Gastrocnemius medialis (tissue), 4 donors: ENCODE measurements around the gene RHOT2. TPM values are rescaled to one million over a fixed set of nuclear protein-coding genes. Genes with fewer than 3 reads are reported as not detected.

ENCODE experiments used
- ATAC-seq, 2 donors: fragments of 150-250 bp; one replicate each; pipeline ENCODE4 v1.9.1; 2016
- DNase-seq, 2 donors: peaks; one replicate each; pipeline ENCODE4 v3.0.0-alpha.2; 2019
- H3K27ac ChIP-seq, 4 donors: fragments of 200-600 bp; sonication (generic); 1 replicate in 1 of 4; 2 replicates in 3 of 4; pipeline ENCODE4 v1.5.1; 2016 to 2018; ENCODE audit warnings: mild to moderate bottlenecking in 2 of 4, moderate library complexity in 1 of 4
- H3K27me3 ChIP-seq, 3 donors: fragments of 200-600 bp; sonication (generic) in 2 of 3; 1 replicate in 1 of 3; 2 replicates in 2 of 3; pipeline versions ENCODE4 v1.5.1 to v1.6.0; 2016 to 2019; ENCODE audit warnings: mild to moderate bottlenecking in 1 of 3, moderate library complexity in 1 of 3
- H3K36me3 ChIP-seq, 2 donors: fragments of 200-600 bp; sonication (generic) in 1 of 2; one replicate each; pipeline ENCODE4 v1.5.1; 2017 to 2018
- H3K4me1 ChIP-seq, 2 donors: fragments of 200-600 bp; sonication (generic) in 1 of 2; one replicate each; pipeline ENCODE4 v1.5.1; 2016 to 2017; ENCODE audit warnings: mild to moderate bottlenecking in 2 of 2
- H3K4me3 ChIP-seq, 4 donors: fragments of 200-600 bp; sonication (generic) in 3 of 4; 1 replicate in 1 of 4; 2 replicates in 3 of 4; pipeline ENCODE4 v1.5.1; 2016 to 2019; ENCODE audit warnings: mild to moderate bottlenecking in 2 of 4
- H3K9me3 ChIP-seq, 3 donors: fragments of 200-600 bp; sonication (generic) in 2 of 3; 1 replicate in 1 of 3; 2 replicates in 2 of 3; pipeline ENCODE4 v1.5.1; 2016 to 2019
- POLR2A ChIP-seq, 2 donors: fragments of 450-650 bp; IDR thresholded peaks; one replicate each; pipeline ENCODE4 v1.6.1; 2017; ENCODE audit warnings: antibody characterized with exemption in 2 of 2, mild to moderate bottlenecking in 2 of 2, moderate library complexity in 2 of 2
- in situ Hi-C, 4 donors: fragments of 200-750 bp; cut with MboI; loops; one replicate each; pipeline versions ENCODE4 v1.15.0 to v1.8.0; 2017; ENCODE audit warnings: low sequenced_read_pairs in 4 of 4
- intact Hi-C: fragments of 100-400 bp; cut with DNase I; formaldehyde crosslinking; loops from one replicate; pipeline ENCODE4 v1.15.1; 2023; ENCODE audit warnings: low total_unique reads
- total RNA-seq, 4 donors: library from RNA; depleted of rRNA; stranded (reverse); fragments of >200 nt; gene quantifications; one replicate each; pipeline versions ENCODE4 v1.1.0 to v1.2.3, GENCODE V29; 2016
- TF ChIP-seq, protein P1 (sequence below), 5 experiments: fragments of 450-650 bp in 3 of 5; fragments of 200-600 bp in 2 of 5; sonication (generic) in 2 of 5; IDR thresholded peaks in 4 of 5; conservative IDR thresholded peaks in 1 of 5; 1 replicate in 4 of 5; 2 replicates in 1 of 5; pipeline ENCODE4 v1.5.1; 2016 to 2019; ENCODE audit warnings: antibody characterized with exemption in 5 of 5, mild to moderate bottlenecking in 3 of 5, moderate library complexity in 3 of 5

Gene RHOT2
- total RNA-seq, 4 donors from 2014 or later = 20.9 to 41.6 (median 27.3) TPM

DNA sequence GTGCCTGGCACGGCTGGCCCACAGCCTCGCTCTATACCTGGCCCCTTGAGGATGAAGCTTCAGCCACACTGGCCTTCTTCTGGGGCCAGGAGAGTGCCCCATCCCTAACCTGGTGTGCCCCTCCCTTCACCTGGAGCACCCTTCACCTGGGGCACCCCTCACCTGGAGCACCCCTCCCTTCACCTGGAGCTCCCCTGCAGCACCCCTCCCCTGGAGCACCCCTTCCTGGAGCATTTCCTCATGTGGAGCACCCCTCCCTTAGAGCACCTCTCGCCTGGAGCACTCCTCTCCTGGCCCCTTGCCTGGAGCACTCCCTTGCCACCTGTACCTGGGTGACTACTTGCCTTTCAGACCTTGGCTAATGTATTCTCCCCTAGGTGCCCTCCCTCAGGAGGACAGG is 40.1 kb downstream of the RHOT2 start:
- Histone ChIP-seq H3K4me1 (peaks cover 0 to 4% of the 10 kb centered on the region in 2 donors), H3K27ac (no peak overlapping the region), H3K36me3 (no peaks in the 10 kb centered on the region), H3K4me3 (no peak overlapping the region), H3K9me3 (no peaks in the 10 kb centered on the region), H3K27me3 (peaks cover 69 to 74% (median 73%) of the 10 kb centered on the region in 3 donors)
- no peak for ATAC-seq
- in situ Hi-C loops = no loop called here
- intact Hi-C loops = no loop called here
- no peak for DNase-seq
- TF ChIP-seq POLR2A (IDR thresholded peaks at IDR 0.05) = no peak
- TF ChIP-seq, protein P1, sequence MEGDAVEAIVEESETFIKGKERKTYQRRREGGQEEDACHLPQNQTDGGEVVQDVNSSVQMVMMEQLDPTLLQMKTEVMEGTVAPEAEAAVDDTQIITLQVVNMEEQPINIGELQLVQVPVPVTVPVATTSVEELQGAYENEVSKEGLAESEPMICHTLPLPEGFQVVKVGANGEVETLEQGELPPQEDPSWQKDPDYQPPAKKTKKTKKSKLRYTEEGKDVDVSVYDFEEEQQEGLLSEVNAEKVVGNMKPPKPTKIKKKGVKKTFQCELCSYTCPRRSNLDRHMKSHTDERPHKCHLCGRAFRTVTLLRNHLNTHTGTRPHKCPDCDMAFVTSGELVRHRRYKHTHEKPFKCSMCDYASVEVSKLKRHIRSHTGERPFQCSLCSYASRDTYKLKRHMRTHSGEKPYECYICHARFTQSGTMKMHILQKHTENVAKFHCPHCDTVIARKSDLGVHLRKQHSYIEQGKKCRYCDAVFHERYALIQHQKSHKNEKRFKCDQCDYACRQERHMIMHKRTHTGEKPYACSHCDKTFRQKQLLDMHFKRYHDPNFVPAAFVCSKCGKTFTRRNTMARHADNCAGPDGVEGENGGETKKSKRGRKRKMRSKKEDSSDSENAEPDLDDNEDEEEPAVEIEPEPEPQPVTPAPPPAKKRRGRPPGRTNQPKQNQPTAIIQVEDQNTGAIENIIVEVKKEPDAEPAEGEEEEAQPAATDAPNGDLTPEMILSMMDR (IDR thresholded peaks at IDR 0.05 in 4 of 5, conservative IDR thresholded peaks at IDR 0.05 in 1 of 5) = no peak

DNA sequence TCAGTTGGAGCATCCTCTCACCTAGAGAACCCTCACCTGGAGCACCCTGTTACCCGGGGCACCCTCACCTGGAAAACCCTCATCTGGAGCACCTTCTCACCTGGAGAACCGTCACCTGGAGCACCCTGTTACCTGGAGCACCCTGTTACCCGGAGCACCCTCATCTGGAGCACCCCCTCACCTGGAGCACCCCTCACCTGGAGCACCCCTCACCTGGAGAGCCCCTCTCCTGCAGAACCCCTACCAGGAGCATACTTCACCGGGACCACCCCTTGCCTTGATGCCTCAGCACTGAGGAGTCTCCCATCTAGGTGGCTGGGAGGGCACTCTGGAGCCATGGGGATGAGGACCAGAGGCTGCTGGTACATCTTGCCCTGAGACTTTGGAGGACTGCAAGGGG is 41.0 kb downstream of the RHOT2 start:
- TF ChIP-seq, protein P1 (IDR thresholded peaks at IDR 0.05 in 4 of 5, conservative IDR thresholded peaks at IDR 0.05 in 1 of 5) = no peak
- TF ChIP-seq POLR2A (IDR thresholded peaks at IDR 0.05) = no peak
- Histone ChIP-seq H3K27me3 (peaks cover 59 to 65% (median 63%) of the 10 kb centered on the region in 3 donors), H3K4me3 (no peak overlapping the region), H3K27ac (no peak overlapping the region), H3K4me1 (peaks cover 0 to 4% of the 10 kb centered on the region in 2 donors), H3K36me3 (no peaks in the 10 kb centered on the region), H3K9me3 (no peaks in the 10 kb centered on the region)
- intact Hi-C loops = no loop called here
- in situ Hi-C loops = no loop called here
- ATAC-seq = no peak
- no peak for DNase-seq

DNA sequence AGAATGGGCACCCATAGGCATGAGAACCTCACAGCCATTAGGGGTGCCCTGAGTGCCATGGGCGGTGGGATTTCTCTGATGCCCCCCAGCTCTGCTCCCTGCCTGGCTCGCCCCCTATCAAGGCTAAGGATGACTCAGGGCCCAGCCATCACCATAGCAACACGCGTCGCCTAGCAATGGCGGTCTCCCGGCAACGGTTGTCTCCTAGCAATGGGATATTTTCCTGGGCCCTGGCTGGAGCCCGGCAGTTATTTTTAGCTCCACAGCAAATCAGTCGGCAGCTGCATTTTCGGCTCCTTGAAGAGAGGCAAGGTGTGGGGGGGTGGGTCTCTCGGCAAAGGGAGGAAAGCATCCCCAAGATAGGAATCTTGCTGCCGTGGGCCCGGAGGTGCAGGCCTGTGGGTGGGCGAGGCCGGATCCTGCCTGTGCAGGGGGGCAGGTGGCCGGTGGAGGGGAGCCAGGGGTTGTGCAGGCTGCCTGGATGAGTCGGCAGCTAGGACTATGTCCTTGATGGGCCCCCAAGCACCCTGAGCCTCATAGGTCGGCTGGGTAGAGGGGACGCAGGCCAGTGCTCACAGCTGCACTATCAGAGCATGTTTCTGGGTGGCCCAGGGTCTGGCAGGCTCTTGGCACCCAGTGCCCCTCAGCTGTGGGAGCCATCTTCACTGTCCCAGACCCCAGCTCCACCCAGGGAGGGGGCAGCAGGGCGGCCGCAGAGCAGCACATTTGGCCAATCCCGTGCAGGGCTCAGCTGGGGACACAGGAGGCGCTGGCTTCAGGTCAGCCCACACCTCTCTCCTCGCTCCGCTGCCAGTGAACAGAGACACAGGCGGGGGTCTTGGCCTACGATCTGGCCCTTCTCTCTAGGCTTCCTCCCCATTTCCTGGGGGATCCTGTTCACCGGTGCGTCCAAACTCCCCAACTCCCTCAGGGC is 41.9 kb downstream of the RHOT2 start:
- no peak for ATAC-seq
- no peak for TF ChIP-seq POLR2A (IDR thresholded peaks at IDR 0.05)
- TF ChIP-seq, protein P1 (IDR thresholded peaks at IDR 0.05 in 4 of 5, conservative IDR thresholded peaks at IDR 0.05 in 1 of 5) = no peak
- no peak for DNase-seq
- H3K4me1 ChIP-seq = peaks cover 3 to 7% of the 10 kb centered on the region in 2 donors
- peaks cover 52 to 56% (median 55%) of the 10 kb centered on the region in 3 donors for H3K27me3 ChIP-seq
- H3K36me3 ChIP-seq = no peaks in the 10 kb centered on the region
- no peak overlapping the region for H3K27ac ChIP-seq
- intact Hi-C loops = no loop called here
- no peak overlapping the region for H3K4me3 ChIP-seq
- H3K9me3 ChIP-seq = no peaks in the 10 kb centered on the region
- in situ Hi-C loops = no loop called here

DNA sequence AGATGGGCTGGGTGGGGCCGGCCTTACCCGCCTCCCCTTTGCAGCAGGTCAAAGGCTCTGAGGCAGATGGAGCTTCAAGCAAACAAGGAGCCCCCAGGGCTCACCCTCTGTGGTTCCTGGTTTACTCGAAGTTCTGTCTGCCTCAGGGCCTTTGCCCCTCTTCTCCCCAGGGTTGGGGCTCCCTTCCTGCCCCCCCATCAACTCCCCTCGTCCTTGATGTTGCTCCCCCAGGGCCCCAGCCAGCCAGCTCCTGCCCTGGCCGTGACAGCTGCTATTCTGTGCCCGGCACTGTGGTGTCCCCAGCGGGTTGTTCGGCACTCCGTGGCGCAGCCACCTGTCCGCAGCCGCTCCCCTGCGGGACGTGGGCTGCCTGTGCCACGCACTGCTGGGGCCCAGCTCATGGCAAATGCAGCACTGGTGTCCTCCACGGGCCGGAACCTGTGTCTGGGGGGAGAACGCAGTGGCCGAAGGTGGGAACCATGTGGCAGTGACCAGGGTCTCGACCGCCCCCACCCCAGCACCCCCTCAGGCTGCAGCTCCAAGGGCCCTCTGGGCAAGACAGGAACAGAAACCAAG is 42.7 kb downstream of the RHOT2 start:
- DNase-seq (no peak), ATAC-seq (no peak)
- no peak overlapping the region for H3K27ac ChIP-seq
- H3K4me3 ChIP-seq = no peak overlapping the region
- H3K27me3 ChIP-seq = peaks cover 49 to 53% (median 51%) of the 10 kb centered on the region in 3 donors
- TF ChIP-seq, protein P1 (IDR thresholded peaks at IDR 0.05 in 4 of 5, conservative IDR thresholded peaks at IDR 0.05 in 1 of 5) = no peak
- TF ChIP-seq POLR2A (IDR thresholded peaks at IDR 0.05) = no peak
- H3K4me1 ChIP-seq = peaks cover 3 to 7% of the 10 kb centered on the region in 2 donors
- H3K9me3 ChIP-seq = no peaks in the 10 kb centered on the region
- no peaks in the 10 kb centered on the region for H3K36me3 ChIP-seq
- in situ Hi-C loops = no loop called here
- intact Hi-C loops = loop anchor here (1.0 kb wide), 2 partner anchors 31 to 75 kb away; no protein-coding TSS in a partner anchor
